Upper lobe of right lung (tissue), 1 donor: ENCODE data around the gene CTDSP2. TPM values are rescaled to one million over a fixed set of nuclear protein-coding genes. Genes with fewer than 3 reads are reported as not detected.
"Not testable (repeated sequence)": the region's sequence is repeated elsewhere in the genome, so short reads cannot be mapped to it uniquely, and the experiment has no call there.

Experiments used
- ATAC-seq: fragments of 200-7000 bp; cut with Tn5 transposase; one replicate; pipeline ENCODE4 v1.9.1; 2020; ENCODE audit warnings: mild to moderate bottlenecking, moderate library complexity
- DNase-seq: peaks from one replicate; pipeline ENCODE4 v3.0.0-alpha.2; 2020
- H3K27ac ChIP-seq: fragments of 200-600 bp; one replicate; pipeline ENCODE4 v1.8.0; 2022
- H3K27me3 ChIP-seq: fragments of 200-600 bp; one replicate; pipeline ENCODE4 v1.8.0; 2022; ENCODE audit warnings: mild to moderate bottlenecking
- H3K36me3 ChIP-seq: fragments of 200-600 bp; one replicate; pipeline ENCODE4 v1.8.0; 2022
- H3K4me1 ChIP-seq: fragments of 200-600 bp; one replicate; pipeline ENCODE4 v1.8.0; 2022
- H3K4me3 ChIP-seq: fragments of 200-600 bp; one replicate; pipeline ENCODE4 v1.8.0; 2022; ENCODE audit warnings: mild to moderate bottlenecking
- H3K9me3 ChIP-seq: fragments of 200-600 bp; one replicate; pipeline ENCODE4 v1.8.0; 2022
- CTCF ChIP-seq: fragments of 200-600 bp; IDR thresholded peaks from one replicate; pipeline ENCODE4 v1.8.0; 2022; ENCODE audit warnings: antibody characterized with exemption
- intact Hi-C: fragments of 100-400 bp; cut with DNase I; formaldehyde crosslinking; loops from one replicate; pipeline ENCODE4 v1.11.0; 2022
- total RNA-seq: library from RNA; stranded (reverse); fragmentation: NEBNext Ultra II Directional; extraction: Animal tissue kit (Norgen Biotek cat#: 25700); gene quantifications from one replicate; pipeline ENCODE4 v1.2.1, GENCODE V29; 2021
- donor health status: DM: no; HTN: yes; CAD: no; lungs with severe emphysema.

Gene CTDSP2
- total RNA-seq, 1 donor from 2014 or later: 217 TPM

- no peak for TF ChIP-seq CTCF
Observed at GRCh38 chr12:57863676-57864075, 17.1 kb upstream of the CTDSP2 start.

GRCh38 chr12:57861967-57862366 lies 15.4 kb upstream of the CTDSP2 start:
- ATAC-seq: no peak
- intact Hi-C loops: no loop called here

More at GRCh38 chr12:57863676-57864075, 17.1 kb upstream of the CTDSP2 start:
- no peak overlapping the region for H3K4me3 ChIP-seq
- DNase-seq (no peak), ATAC-seq (no peak)
- H3K4me1 ChIP-seq: peaks cover 14% of the 10 kb centered on the region
- H3K9me3 ChIP-seq: no peaks in the 10 kb centered on the region
- intact Hi-C loops: no loop called here
- H3K27ac ChIP-seq: peak overlapping the region; percentile 93
- no peaks in the 10 kb centered on the region for H3K36me3 ChIP-seq
- H3K27me3 ChIP-seq: no peaks in the 10 kb centered on the region

GRCh38 chr12:57860883-57861282 lies 14.4 kb upstream of the CTDSP2 start:
- not testable (repeated sequence) for H3K4me3 ChIP-seq

More at GRCh38 chr12:57861967-57862366, 15.4 kb upstream of the CTDSP2 start:
- Histone ChIP-seq H3K9me3 (no peaks in the 10 kb centered on the region), H3K27ac (no peak overlapping the region), H3K4me1 (peaks cover 10% of the 10 kb centered on the region), H3K36me3 (no peaks in the 10 kb centered on the region), H3K27me3 (no peaks in the 10 kb centered on the region), H3K4me3 (no peak overlapping the region)
- no peak for TF ChIP-seq CTCF
- DNase-seq: no peak

GRCh38 chr12:57859121-57859520 lies 12.6 kb upstream of the CTDSP2 start:
- intact Hi-C loops: no loop called here

More at GRCh38 chr12:57860883-57861282, 14.4 kb upstream of the CTDSP2 start:
- DNase-seq, H3K27me3 ChIP-seq, H3K4me1 ChIP-seq, intact Hi-C loops, H3K27ac ChIP-seq, H3K9me3 ChIP-seq, H3K36me3 ChIP-seq, ATAC-seq: not testable (repeated sequence)

GRCh38 chr12:57858123-57858522 lies 11.6 kb upstream of the CTDSP2 start:
- H3K9me3 ChIP-seq, H3K4me1 ChIP-seq, H3K36me3 ChIP-seq, DNase-seq, H3K27me3 ChIP-seq, H3K4me3 ChIP-seq, H3K27ac ChIP-seq, intact Hi-C loops, ATAC-seq: not testable (repeated sequence)

More at GRCh38 chr12:57859121-57859520, 12.6 kb upstream of the CTDSP2 start:
- Histone ChIP-seq H3K9me3 (no peaks in the 10 kb centered on the region), H3K27me3 (no peaks in the 10 kb centered on the region), H3K4me1 (peaks cover 5% of the 10 kb centered on the region), H3K27ac (no peak overlapping the region), H3K36me3 (no peaks in the 10 kb centered on the region), H3K4me3 (no peak overlapping the region)
- ATAC-seq (no peak), DNase-seq (no peak)
- TF ChIP-seq CTCF: no peak

GRCh38 chr12:57854965-57855364 lies 8.4 kb upstream of the CTDSP2 start:
- no peak for DNase-seq
- Histone ChIP-seq H3K27me3 (no peaks in the 10 kb centered on the region), H3K4me1 (peaks cover 27% of the 10 kb centered on the region), H3K9me3 (no peaks in the 10 kb centered on the region), H3K27ac (no peak overlapping the region), H3K4me3 (no peak overlapping the region), H3K36me3 (no peaks in the 10 kb centered on the region)
- TF ChIP-seq CTCF: no peak
- intact Hi-C loops: no loop called here
- no peak for ATAC-seq
